Left ventricle myocardium inferior (tissue), 1 donor: ENCODE measurements around the gene CFDP1. TPM values are rescaled to one million over a fixed set of nuclear protein-coding genes. Genes with fewer than 3 reads are reported as not detected.

Source experiments
- DNase-seq: peaks from one replicate; pipeline ENCODE4 v3.0.0-alpha.2; 2020
- H3K27ac ChIP-seq: fragments of 200-600 bp; replicated peaks from 2 replicates; pipeline ENCODE4 v1.8.0; 2021
- H3K27me3 ChIP-seq: fragments of 200-600 bp; 2 replicates; pipeline ENCODE4 v1.8.0; 2021; ENCODE audit warnings: low read depth
- H3K36me3 ChIP-seq: fragments of 200-600 bp; 2 replicates; pipeline ENCODE4 v1.8.0; 2021
- H3K4me1 ChIP-seq: fragments of 200-600 bp; 2 replicates; pipeline ENCODE4 v1.8.0; 2021
- H3K4me3 ChIP-seq: fragments of 200-600 bp; 2 replicates; pipeline ENCODE4 v1.8.0; 2021; ENCODE audit warnings: mild to moderate bottlenecking, moderate library complexity
- H3K9me3 ChIP-seq: fragments of 200-600 bp; replicated peaks from 2 replicates; pipeline ENCODE4 v1.8.0; 2021
- intact Hi-C: fragments of 100-400 bp; cut with micrococcal nuclease; formaldehyde crosslinking; loops from one replicate; pipeline ENCODE4 v1.11.0; 2022
- total RNA-seq: library from RNA; stranded (reverse); fragmentation: NEBNext Ultra II Directional; extraction: Animal tissue kit (Norgen Biotek cat#: 25700); gene quantifications from one replicate; pipeline ENCODE4 v1.2.1, GENCODE V29; 2021
- TF ChIP-seq, protein P1 (sequence below): fragments of 200-600 bp; IDR thresholded peaks from 2 replicates; pipeline ENCODE4 v1.8.0; 2021; ENCODE audit warnings: antibody characterized with exemption, mild to moderate bottlenecking, borderline replicate concordance
- donor health status: DM: no; HTN: yes; CAD: no; lungs with severe emphysema.

CFDP1 gene
- total RNA-seq, 1 donor from 2014 or later: 24.9 TPM

DNA sequence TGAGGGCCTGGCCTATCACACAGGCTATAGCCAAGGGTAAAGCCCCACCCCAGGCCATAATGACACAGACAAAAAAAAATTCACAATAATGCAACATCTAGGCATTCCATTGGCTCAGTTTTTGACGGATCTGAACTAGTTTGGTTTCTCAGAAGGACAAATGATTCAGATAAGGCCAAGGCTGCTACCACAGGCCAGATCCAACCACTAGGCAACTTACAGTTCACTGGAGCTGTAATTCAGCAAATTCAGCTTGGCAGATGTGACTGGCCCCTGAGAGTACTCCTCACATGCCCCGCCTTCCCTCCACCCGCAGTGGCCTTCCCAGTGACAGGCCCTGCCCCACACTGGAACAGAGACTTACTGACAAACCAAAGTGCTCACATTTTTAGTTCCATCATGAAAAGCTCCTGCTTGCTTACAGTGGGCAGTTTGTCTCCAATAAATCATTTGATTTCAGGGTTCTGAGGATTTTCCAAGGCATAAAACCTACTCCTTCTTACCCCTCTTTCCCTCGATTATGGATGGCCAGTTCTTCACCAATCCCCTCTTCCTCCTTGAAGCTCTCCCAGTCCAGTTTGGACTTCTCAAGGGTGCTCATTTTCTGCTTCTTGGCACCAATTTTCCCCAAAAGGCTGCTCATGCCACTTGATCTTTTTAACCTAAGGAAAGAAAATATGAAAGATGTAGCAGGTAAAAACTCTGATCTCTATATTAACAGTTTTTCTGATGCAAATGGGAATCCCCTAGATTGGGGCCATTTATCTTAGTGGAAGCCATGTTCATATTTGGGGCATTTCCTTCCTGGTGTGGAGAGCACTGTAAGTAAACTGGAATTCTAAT is 128.6 kb downstream of the CFDP1 start:
- no peaks in the 10 kb centered on the region for H3K9me3 ChIP-seq
- DNase-seq: peak; percentile 41
- intact Hi-C loops: no loop called here
- peak overlapping the region; percentile 33 for H3K4me3 ChIP-seq
- TF ChIP-seq, protein P1, sequence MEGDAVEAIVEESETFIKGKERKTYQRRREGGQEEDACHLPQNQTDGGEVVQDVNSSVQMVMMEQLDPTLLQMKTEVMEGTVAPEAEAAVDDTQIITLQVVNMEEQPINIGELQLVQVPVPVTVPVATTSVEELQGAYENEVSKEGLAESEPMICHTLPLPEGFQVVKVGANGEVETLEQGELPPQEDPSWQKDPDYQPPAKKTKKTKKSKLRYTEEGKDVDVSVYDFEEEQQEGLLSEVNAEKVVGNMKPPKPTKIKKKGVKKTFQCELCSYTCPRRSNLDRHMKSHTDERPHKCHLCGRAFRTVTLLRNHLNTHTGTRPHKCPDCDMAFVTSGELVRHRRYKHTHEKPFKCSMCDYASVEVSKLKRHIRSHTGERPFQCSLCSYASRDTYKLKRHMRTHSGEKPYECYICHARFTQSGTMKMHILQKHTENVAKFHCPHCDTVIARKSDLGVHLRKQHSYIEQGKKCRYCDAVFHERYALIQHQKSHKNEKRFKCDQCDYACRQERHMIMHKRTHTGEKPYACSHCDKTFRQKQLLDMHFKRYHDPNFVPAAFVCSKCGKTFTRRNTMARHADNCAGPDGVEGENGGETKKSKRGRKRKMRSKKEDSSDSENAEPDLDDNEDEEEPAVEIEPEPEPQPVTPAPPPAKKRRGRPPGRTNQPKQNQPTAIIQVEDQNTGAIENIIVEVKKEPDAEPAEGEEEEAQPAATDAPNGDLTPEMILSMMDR: no peak
- peaks cover 36% of the 10 kb centered on the region for H3K36me3 ChIP-seq
- peak overlapping the region; percentile 86 for H3K27ac ChIP-seq
- peaks cover 39% of the 10 kb centered on the region for H3K4me1 ChIP-seq
- no peaks in the 10 kb centered on the region for H3K27me3 ChIP-seq

DNA sequence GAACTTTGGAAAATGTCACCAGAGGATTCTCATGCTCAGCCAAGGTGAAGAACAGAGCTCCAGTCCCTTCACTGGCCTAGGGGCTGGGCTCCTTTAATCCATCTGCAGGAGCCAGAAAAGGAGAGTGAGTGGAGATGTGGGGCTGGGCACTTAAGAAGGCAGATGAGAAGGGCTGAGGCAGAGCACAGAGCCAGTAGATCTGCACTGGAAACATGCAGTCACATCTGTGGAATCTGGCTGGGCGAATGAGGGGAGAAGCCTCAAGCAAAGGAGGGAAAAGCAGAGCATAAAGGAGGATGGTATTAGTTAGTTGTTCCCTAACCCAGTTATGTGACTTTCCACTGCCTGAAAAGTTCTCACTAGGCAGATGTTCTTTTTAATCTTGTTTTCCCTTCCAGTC is 131.5 kb downstream of the CFDP1 start:
- Histone ChIP-seq H3K36me3 (peaks cover 45% of the 10 kb centered on the region), H3K4me1 (peaks cover 39% of the 10 kb centered on the region), H3K27ac (no peak overlapping the region), H3K27me3 (no peaks in the 10 kb centered on the region), H3K9me3 (no peaks in the 10 kb centered on the region), H3K4me3 (no peak overlapping the region)
- TF ChIP-seq, protein P1: no peak
- intact Hi-C loops: no loop called here
- no peak for DNase-seq

DNA sequence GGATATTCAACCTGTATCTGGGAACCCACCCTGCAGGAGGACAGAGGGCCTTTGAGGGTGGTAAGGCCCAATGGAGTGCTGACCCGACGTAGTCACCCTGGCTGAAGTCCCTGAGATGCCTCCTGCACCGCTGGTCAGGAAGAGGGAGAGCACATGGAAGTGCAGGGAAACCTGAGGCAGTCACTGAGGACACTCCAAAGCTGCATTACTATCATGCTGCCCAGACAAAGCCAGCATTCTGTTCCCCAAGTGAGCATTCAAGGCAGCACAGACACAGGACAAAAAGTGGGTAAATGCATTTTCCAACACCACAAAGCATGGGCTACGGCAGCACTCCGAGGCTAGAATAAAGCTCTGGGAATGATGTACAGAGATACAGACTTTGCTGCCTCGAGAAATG is 135.0 kb downstream of the CFDP1 start:
- Histone ChIP-seq H3K27me3 (no peaks in the 10 kb centered on the region), H3K27ac (no peak overlapping the region), H3K4me3 (no peak overlapping the region), H3K9me3 (no peaks in the 10 kb centered on the region), H3K36me3 (peaks cover 55% of the 10 kb centered on the region), H3K4me1 (peaks cover 26% of the 10 kb centered on the region)
- DNase-seq: no peak
- intact Hi-C loops: no loop called here
- TF ChIP-seq, protein P1: no peak

DNA sequence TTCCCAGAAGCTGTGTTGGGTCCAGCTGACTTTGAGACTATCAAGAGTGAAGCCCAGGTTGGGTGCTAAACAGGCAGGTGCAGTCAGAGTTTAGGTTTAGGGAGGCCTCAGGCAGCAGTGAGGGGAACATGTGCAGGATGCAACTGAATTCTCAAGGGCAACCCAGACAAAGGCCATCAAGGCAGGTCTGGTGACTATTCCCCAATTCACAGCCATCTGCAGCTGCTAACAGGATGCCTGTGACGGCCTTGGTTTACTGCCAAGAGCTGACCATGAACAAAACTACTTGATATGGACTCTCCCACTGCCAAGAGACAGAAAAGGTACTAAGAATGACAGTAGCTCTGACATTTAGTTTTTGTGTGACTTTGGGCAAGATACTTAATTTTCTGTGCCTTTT is 136.7 kb downstream of the CFDP1 start:
- peaks cover 55% of the 10 kb centered on the region for H3K36me3 ChIP-seq

DNA sequence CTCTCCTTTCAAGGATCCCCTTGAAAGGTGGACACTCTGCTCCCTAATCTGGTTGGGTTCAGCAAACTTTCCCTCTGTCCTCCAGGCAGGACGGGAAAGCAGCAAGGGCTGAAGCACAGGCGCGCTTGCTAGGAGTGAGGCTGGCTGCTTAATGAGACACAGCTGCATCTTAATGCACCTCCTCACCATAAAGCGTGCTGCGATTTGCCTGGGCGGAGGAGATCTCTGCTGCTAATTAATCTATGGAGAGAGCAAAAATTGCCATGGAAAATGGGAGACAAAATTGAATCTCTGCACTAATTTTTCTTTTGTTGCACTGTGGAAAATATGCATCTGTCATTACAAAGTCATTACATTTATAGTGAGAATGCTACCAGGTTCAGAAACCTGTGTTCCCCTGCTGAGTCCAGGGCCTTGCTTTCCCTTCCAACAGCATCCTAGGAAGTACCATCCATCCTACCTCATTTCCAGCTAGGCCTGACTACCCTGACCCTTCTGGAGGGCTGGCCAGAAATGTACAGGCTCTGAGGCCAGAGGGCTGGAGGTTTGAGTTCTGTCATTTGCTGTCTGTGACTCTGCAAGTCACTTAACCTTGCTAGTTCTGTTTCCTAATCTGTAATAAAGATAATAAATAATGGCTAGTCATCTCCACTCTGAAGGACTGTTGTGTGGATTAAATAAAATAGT is 138.4 kb downstream of the CFDP1 start:
- TF ChIP-seq, protein P1: no peak
- Histone ChIP-seq H3K27ac (no peak overlapping the region), H3K4me1 (peaks cover 36% of the 10 kb centered on the region), H3K27me3 (no peaks in the 10 kb centered on the region), H3K4me3 (no peak overlapping the region), H3K9me3 (no peaks in the 10 kb centered on the region), H3K36me3 (peaks cover 40% of the 10 kb centered on the region)
- intact Hi-C loops: no loop called here
- DNase-seq: no peak

More for the DNA sequence above, 136.7 kb downstream of the CFDP1 start:
- Histone ChIP-seq H3K27me3 (no peaks in the 10 kb centered on the region), H3K27ac (peak overlapping the region; percentile 73), H3K4me3 (no peak overlapping the region), H3K4me1 (peaks cover 31% of the 10 kb centered on the region), H3K9me3 (no peaks in the 10 kb centered on the region)
- TF ChIP-seq, protein P1: no peak
- peak; percentile 56 for DNase-seq
- intact Hi-C loops: no loop called here
